Activated CD8-positive, alpha-beta memory T cell treated with anti-CD3 and anti-CD28 coated beads for 4 hours (primary cell): ENCODE results near the gene RTL1.

Source experiments
- DNase-seq, 2 donors: peaks; one replicate each; pipeline ENCODE4 v3.0.0-alpha.2; 2020; ENCODE audit warnings: low read depth in 2 of 2

The RTL1 gene

DNA sequence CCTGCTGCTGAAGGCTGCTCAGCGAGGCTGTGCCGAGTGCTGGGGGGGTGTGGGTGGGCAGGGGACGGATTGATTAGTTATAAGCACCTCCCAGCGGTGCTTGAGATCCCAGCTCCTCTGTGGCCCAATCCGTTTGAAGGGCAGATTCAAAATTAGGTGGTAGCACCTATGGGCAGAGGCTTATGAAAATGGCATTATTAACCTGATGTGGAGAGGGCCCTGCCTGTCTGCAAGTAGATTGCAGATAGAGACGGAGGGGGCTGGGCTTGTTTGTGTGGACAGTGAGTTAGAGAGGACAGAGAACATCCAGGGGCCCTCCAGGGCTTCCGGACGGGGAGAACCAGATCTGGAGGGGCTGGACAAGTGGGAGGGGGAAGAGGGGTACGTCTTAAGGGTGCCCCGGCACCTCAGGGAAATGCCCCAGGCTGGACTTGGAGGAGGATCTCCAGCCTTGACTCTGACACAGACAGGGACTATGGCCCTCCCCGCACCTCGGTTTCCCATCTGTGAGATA, at the start of gene RTL1:
Gene RTL1 (minus strand): TSS at position 51 of the 514 bp plus-strand sequence. CDS start 18,934 bp downstream, outside the sequence.
- DNase-seq = no peak

DNA sequence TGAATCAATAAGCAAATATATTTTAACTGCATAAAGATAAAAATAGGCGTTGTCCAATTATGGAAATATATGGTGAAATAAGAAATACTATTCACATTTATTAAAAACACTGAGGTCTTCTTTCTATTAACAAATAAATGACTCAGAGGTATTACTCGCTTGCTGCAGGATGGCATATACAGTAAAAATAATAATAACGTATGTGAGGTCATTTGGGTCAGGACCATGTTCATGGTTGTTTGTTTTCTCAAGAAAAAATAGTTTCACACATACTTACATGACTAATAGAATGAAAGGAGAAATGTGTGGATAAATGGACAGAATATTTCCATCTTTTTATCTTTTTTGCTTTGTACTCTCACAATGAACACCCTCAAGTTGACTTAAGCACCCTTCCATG, 46.5 kb upstream of the RTL1 start:
- no peak for DNase-seq

DNA sequence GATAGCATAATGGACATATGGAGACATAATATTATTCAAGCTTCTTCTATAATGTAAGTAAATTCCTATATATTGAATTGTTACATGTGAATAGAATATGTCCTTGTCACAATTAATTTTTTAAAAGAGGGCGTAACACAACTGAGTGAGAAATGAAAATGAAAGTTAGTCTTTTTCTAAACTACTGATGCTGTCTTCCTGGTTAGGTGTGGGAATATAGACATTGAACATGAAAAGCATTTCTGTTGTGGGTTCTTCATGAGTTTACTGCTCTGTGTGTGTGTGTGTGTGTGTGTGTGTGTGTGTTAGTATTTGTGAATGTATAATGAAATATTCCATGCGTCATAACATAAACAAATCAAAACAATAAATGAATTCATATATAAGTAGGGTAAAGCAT, 40.5 kb upstream of the RTL1 start:
- no peak for DNase-seq

DNA sequence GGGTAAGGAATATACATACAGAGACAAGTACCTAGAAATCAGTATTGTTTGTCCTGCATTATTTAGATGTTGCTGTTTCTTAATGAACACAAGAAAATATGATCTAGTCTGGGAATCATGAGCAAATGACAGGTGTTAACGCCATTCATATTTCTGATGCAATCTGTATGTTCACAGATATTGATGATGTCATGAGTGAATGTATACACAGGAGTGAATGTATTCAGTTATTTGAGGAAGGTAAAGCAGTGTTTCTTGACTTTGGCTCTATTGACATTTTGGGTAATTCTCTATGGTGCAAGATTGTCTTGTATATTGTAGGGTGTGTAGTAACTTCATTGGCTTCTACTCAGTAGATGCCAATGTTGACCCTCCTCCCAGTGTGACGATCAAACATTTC, 26.7 kb upstream of the RTL1 start:
- DNase-seq = no peak

DNA sequence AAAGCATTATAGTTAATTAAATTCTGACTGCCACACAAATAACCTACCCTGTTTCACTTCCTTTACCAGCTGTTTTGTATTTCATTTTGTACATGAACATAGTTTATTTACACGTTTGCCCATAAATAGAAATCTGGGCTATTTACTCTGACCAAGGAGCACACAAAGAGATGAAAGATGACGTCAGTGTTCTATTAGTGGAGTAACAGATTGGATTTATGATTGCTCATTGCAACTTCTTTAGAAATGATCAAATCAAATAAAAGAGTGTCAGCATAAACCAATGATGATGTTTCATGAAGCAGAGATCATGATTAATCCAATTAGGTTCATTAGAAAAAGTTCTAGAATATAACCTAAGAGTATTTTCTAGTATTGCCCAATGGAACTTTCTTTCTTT, 12.0 kb upstream of the RTL1 start:
- DNase-seq = no peak

DNA sequence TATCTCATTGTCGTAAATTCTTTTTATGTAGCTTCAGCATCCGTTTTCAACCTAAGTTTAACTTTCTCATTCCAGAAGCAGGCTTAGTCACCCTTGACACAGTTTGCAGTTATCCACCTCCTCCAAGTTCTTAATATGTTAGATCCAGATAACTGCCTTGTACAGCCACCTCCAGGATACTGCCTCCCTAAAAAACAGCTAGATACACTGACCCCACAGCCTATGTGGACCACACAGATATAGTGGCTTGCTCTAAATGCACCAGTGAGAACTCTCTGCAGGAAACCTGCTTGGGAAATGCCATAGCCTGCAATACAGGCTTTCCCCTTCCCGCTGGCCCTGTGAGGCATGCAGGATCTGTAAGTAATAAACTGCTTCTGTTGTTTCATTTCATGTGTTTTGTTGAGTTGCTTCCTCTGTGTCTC, 11.1 kb upstream of the RTL1 start:
- no peak for DNase-seq

DNA sequence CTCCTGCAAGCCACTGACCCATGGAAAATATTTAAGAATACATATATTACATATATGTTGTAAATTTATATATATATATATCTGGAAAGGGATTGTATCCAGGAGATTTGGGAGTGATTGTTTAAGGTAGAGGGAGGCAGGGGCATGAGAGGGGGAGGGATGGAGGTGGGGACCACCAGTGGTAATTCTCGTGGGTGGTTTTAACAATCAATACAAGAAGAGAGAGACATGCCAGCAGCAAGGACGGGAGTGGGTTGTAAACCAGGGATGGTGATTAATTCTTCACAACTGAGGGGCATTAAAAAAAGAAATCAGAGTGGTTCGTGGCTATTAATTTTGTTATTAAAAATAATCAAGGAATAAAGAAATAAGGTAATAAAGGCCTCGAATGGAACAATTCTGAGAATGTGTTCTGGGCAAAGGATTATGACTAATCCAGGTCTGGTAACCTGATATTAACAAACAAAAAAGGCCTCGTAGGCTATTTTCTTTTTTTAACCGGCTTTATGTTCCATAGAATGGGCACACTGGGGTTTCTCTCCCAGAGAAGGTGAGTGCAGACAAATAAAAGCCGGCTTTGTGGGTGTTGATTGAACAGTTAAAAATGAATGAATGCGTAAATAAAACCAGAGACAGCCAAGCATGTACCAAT, 8.3 kb upstream of the RTL1 start:
- DNase-seq = no peak

DNA sequence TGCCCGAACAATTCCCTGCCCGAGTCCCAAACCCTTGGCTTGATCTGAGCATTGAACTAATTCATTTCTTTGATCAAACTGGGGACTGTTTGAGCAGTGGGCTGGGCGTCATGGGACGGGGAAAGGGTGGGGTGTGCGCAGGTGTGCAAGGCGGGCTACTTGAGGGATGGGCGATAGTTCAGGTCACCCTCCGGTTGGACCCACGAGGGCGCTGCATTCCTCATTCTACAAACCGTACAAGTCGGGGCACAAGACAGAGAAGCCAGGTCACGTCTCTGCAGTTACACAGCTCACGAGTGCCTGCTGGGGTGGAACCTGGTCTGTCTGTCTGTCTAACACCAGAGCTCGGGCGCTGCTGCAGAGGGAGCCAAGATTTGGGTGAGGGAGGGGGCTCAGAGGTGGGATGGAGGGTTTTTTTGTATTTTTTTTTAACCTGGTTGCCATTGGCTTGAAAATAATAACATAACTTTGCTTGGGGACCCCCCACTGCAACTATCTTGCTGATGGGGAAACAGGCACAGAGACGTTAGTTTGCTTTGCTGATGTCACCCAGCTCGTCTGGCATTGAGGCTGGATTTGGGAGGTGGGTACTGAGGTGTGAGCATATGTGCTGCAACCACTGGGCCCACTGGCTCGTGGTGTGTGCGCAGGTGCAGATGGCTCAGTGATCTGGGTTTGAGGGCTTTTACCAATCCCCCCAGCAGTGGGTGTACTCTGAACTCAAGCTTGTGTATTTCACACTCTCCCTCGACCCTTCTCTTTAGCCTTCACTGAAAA, 7.6 kb upstream of the RTL1 start:
- no peak for DNase-seq

DNA sequence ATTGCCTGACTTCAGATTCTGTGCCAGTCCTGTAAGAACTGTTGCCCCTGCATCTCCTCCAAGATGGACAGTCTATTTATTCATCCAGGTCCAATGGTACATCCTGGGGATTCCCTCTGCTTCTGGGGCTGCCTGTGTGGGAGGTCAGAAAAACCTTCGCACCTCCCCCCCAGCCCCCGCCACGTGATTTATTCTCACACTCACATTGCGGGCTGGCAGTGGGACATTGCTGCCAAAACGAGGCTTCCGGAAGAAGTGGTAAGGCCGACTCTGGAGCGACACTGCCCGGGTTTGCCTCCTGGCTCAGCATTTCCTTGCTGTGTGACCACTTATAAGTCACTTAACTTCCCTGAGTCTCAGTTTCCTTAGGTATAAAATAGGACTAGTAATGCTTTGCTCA, 5.9 kb upstream of the RTL1 start:
- DNase-seq = no peak

DNA sequence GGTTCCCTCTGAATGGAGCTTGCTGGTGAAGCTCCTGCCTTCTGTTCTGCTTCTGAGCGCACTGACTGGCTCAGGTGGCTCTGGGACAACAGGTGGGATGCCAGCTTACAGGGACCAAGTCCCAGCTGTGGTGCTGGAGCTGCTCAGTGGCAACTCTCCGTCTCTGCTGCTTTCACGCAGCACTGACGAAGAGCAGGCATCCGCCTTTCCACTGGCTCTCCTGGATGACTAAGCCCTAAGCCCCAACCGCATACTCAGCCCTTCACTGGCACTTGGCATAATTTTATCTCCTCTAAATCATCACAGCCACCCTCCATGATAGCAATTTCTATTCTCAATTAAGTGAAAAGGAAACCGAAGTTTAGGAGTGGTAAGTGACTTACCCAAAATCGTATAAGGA, 3.7 kb upstream of the RTL1 start:
- no peak for DNase-seq

DNA sequence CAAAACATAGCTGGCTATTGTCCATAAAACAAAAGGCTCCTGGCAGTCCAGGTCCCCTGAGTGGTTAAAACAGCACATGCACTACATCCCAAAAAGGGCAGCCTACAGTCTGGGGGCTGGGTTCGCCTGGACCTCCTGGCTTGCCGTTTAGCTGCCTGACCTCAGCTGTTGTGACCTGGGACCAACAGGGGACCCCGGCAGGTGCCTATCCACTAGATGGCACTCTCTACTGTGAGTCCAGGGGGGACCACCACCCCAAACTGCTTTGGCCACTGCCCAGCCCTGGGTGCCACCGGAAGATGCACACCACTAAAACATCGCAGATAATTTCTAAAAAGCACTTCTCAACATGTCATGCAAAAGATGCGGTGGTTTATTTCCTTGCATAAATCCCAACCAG, 2.9 kb upstream of the RTL1 start:
- no peak for DNase-seq

DNA sequence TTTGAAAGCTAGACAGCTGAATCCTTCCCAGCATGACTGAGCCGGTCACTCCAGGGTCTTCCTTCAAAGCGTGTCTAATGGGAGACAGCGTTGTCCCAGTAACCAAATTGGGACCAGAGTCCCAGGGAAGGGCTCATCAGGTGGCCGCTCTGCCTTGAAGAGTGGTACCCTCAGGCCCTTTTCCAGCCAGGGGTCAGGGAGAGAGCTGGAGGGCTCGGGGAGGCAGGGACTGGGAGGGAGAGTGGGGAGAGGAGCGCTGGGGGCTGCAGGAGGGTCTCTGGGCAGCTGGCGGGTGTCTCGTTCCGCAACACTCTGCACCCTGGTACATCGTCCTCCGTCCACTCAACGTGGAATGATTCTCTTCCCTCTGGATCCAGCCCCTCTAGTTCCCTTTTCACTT, 1.6 kb upstream of the RTL1 start:
- DNase-seq = no peak

DNA sequence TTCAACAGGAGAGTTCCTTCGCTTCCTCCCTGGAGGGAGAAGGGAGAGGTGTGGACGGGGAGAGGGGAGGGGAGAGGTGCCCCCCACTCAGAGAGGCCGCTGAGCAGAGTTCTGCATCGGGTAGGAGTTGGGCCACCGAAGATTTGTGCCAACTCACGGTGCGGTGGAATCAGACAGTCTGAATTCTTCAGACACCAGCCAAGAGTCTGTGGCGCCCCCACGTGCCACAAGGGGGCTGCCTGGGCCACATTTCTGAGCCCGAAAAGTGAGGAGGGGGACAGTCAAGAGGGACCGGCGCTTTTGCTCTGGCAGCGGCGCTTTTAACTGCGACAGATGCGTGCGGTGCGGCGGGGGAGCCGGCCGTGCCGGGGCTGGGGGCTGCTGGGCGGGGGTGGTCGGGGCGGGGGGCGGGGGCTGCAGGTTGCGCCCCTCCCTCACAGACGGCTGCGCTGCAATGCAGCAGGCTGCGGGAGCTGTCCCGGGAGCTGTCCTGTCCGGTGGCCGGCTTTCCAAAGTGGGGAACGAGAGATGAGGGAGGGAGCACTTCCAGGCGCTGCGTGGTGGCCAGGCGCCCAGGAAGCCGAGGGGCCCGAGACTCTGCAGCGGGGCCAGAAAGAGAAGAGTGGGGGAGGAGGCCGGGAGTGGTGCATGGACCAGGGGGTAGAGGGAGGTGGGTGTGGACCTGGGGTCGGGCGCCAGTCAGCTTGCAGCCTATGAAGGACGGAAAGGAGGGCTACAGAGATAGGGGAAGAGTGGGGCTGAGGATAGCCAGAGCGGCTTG, 975 bp upstream of the RTL1 start:
- DNase-seq = no peak

DNA sequence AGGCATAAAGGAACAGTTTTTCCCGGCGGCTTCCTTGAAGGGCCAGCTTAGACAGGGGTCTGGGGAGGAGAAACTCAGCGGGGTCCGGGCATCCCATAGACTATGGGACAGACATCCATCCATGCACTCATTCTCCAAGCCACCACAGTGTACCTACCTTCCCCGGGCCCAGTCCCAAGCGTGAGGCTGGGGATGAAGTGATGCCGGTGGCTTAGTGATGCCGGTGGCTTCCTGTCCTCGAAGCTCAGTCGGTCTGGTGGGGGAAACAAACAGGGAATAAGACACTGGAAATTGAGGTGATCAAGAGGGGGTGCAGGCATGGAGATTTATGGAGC, 421 bp downstream of the RTL1 start:
- DNase-seq = no peak

DNA sequence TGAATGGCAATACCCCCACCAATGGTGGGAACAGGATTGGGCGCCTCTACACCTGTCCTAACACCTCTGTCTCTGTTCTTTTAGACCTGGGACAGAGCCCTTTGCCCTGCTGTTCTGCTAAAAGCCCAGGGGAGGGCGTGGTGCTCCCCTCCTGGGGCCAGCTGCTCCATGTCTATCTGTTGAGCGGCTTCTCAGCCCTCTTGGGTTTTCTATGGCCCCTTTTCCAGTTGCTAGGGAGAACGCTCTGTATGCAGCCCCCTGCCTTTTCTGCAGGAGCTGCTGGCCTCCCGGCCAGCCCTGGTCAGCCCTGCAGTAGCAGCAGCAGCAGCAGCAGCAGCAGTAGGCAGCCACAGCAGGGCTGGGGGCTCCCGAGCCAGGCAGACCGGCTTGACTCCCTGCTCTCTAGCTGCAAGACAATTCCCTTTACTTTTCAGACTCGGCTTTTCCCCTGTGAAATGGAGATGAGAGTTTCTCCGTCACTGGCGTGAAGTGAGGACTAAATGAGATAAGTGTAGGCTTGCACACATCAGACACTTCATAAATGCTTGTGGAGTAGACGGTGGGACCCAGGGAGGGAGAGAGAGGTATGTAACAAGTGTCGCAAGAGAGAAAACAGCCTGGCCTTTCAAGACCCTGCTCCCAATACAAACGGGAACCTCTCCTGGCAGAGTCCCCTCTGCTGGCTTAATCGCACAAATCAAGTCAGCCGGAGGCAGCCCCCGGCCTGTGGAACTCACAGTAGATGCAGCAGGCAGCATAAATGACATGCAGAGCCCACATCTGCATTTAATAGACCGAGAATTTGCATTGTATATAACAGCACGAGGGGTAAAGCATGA, 1.0 kb downstream of the RTL1 start:
- no peak for DNase-seq

DNA sequence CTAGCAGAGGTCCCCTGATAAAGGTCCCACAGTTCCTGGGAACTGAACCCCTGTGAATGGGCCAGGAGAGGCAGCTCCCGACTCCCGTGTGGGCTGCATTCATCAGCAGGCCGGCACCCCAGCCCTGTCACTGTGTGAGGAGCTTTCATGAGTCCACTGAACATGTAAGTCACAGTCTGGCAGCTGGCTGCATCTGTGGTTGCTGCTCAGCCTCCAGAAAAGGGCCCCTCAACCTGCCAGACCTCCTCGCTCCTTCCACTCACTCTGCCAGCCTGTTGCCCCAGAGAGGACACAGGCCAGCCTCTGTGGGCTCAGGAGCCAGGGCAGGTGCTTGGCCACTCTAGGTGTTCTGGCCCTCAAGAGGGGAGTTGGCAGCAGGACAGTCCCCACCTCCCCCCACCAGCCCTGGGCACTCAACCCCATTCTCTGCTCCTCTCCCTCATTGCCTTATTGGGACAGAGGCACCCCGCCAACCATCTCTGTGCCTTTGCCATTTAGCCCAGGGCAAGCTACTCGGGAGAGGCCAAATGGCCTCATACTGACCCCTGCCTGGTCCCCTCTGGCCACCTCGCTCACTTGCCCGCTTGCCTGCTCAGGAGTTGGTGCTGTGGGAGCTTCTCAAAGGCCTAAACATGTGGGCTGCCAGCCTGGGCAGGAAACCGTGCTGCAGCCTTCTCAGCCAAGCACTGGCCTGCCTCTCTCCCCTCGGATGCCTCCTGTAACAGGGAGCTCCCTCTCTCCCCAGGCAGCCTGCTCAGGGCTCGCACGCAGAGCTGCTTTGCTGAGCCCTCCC, 1.9 kb downstream of the RTL1 start:
- DNase-seq = no peak

DNA sequence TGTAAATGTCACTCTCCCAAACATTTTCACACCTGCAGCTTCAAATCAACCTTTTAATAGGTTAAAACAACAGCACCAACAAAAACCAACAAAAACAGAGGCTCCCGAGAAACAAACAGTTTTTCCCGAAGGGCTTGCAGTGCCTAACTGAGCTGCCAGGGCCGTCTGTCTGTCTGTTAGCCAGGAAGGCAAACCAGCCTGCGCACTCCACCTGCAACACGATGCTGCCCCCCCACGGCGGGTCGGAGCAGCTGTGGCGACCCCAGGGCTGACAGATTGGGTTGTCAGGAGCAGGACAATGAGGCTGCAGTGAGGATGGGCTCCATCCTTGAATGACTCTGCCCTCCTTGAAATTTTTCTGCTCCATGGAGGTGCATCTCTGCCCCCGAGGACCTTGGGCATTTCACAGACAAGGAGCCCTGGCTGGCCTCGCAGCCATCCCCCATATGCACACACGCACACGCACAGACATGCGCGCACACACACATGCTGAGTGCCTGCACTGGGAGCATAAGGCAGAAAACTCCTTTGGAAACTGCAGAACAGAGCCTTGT, 2.6 kb downstream of the RTL1 start:
- DNase-seq = no peak

DNA sequence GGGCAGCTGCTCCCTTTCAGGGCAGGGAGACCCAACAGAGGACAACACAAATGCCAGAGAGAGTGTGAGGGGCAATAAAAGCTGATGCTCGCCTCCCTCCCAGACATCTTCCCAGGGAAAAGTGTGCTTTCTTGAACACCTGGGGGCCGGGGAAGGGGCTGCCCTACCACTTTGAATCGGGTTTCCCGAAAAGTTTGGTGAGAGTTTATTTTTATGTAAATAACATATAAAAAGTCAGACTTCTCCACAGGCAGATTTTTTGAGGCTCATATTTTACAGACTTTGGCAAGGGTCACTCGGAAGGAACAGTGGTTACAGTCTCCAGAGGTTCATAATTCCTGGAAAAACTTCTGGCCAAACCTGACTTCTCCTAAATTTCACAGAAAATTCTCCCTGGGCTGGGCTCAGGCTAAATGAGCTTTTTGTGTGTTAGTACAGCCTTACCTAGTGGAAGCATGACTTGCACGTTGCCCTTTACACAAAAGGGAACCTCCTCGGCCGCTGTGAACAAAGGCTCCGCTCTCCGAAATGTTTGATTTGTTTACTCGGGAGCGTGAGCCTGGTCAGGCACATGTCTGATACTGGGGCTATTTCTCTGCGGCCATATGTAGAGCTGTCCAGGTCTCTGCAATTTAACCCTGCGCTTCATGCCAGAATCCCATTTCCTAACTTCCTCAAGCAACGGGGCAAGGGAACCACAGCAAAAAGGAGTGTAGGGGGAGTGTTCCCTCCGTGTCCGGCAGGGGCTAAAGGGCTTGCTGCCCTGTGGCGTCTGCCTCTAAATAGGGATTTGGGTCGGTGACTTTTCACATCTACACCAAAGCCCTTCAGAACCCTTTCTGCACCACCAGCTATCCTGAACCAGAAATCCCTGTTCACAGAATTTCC, 3.4 kb downstream of the RTL1 start:
- DNase-seq = no peak
